IMR-90 (cell line): Measurements from ENCODE around the gene BMAL2. TPM values are rescaled to one million over a fixed set of nuclear protein-coding genes. Genes with fewer than 3 reads are reported as not detected.
A peak's percentile ranks its signal among the peaks of the same experiment; 100 is the strongest.

Source experiments
- ATAC-seq: fragments of 200-7000 bp; cut with Tn5 transposase; 2 replicates; pipeline ENCODE4 v1.9.1; 2020; ENCODE audit warnings: low read depth, mild to moderate bottlenecking, moderate library complexity
- BruUV-seq: library from RNA; stranded (reverse); fragments of 400-500 nt; replicated peaks from 2 replicates; lab custom pipeline; 2021; lab: Mats Ljungman, UMichigan
- CTCF ChIA-PET: fragments of 300-600 bp; formaldehyde crosslinking; extraction: SDS; loops from one replicate; lab custom pipeline; 2021; ENCODE audit warnings: antibody characterized with exemption; lab: Yijun Ruan, JAX
- POLR2A ChIA-PET: fragments of 300-600 bp; sonication (Branson Sonifier 250); formaldehyde crosslinking; loops from one replicate; lab custom pipeline; 2022; ENCODE audit warnings: antibody characterized with exemption; ENCODE audit not compliant: unreplicated experiment; lab: Charles Lee
- DNase-seq: peaks from one replicate; pipeline ENCODE4 v3.0.0; 2013
- H2AFZ ChIP-seq: replicated peaks from 2 replicates; pipeline ENCODE3; 2013; ENCODE audit warnings: low read length, mild to moderate bottlenecking; ENCODE audit not compliant: poor library complexity
- H2AK5ac ChIP-seq: 2 replicates; pipeline ENCODE4 v1.6.1; 2013; ENCODE audit warnings: low read depth, low read length, inconsistent platforms
- H2AK9ac ChIP-seq: replicated peaks from 2 replicates; pipeline ENCODE3; 2013; ENCODE audit warnings: mild to moderate bottlenecking, low read depth, low read length, moderate library complexity; ENCODE audit not compliant: poor library complexity
- H2BK120ac ChIP-seq: 2 replicates; pipeline ENCODE4 v1.6.1; 2013; ENCODE audit warnings: low read depth, low read length, inconsistent platforms
- H2BK15ac ChIP-seq: 3 replicates; pipeline ENCODE4 v1.6.1; 2013; ENCODE audit warnings: low read depth, low read length, inconsistent platforms
- H2BK20ac ChIP-seq: 2 replicates; pipeline ENCODE4 v1.6.1; 2013; ENCODE audit warnings: low read depth, mild to moderate bottlenecking, inconsistent platforms, low read length, moderate library complexity
- H2BK5ac ChIP-seq: 2 replicates; pipeline ENCODE4 v1.6.1; 2013; ENCODE audit warnings: mild to moderate bottlenecking, low read depth, low read length, inconsistent platforms; ENCODE audit not compliant: poor library complexity, severe bottlenecking
- H3K14ac ChIP-seq: replicated peaks from 2 replicates; pipeline ENCODE4 v1.6.1; 2013; ENCODE audit warnings: low read depth, low read length, inconsistent platforms
- H3K18ac ChIP-seq: 2 replicates; pipeline ENCODE4 v1.6.1; 2013; ENCODE audit warnings: low read depth, low read length, control low read depth
- H3K23ac ChIP-seq: 2 replicates; pipeline ENCODE4 v1.6.1; 2013; ENCODE audit warnings: low read depth, low read length, inconsistent platforms
- H3K27ac ChIP-seq: 2 replicates; pipeline ENCODE4 v1.5.1; 2013; ENCODE audit warnings: mild to moderate bottlenecking, control low read depth, low read length; ENCODE audit not compliant: insufficient read depth
- H3K27me3 ChIP-seq: 2 replicates; pipeline ENCODE4 v1.6.1; 2013; ENCODE audit warnings: low read length; ENCODE audit not compliant: control insufficient read depth, insufficient read depth
- H3K36me3 ChIP-seq: 2 replicates; pipeline ENCODE4 v1.6.1; 2013; ENCODE audit warnings: low read length, mixed read lengths; ENCODE audit not compliant: control insufficient read depth, insufficient read depth
- H3K4ac ChIP-seq: 2 replicates; pipeline ENCODE4 v1.6.1; 2013; ENCODE audit warnings: low read depth, low read length, inconsistent platforms
- H3K4me1 ChIP-seq: 2 replicates; pipeline ENCODE4 v1.6.1; 2013; ENCODE audit warnings: low read length, mixed read lengths; ENCODE audit not compliant: control insufficient read depth, insufficient read depth
- H3K4me2 ChIP-seq: 2 replicates; pipeline ENCODE4 v1.6.1; 2013; ENCODE audit warnings: low read depth, mild to moderate bottlenecking, control low read depth, low read length, moderate library complexity
- H3K4me3 ChIP-seq: 2 replicates; pipeline ENCODE4 v1.5.1; 2013; ENCODE audit warnings: low read depth, mild to moderate bottlenecking, control low read depth, low read length, moderate library complexity; ENCODE audit not compliant: insufficient read depth
- H3K56ac ChIP-seq: 2 replicates; pipeline ENCODE4 v1.6.1; 2013; ENCODE audit warnings: low read length, inconsistent platforms; ENCODE audit not compliant: insufficient read depth; ENCODE audit errors: extremely low read depth
- H3K79me1 ChIP-seq, 2 experiments: 2 replicates each; pipeline ENCODE4 v1.6.1; 2013; ENCODE audit warnings: low read length in 2 of 2, inconsistent platforms in 1 of 2, low read depth in 1 of 2
- H3K9ac ChIP-seq: 2 replicates; pipeline ENCODE4 v1.6.1; 2013; ENCODE audit warnings: low read depth, low read length, control low read depth
- H3K9me1 ChIP-seq: 2 replicates; pipeline ENCODE4 v1.6.1; 2013; ENCODE audit warnings: low read length, inconsistent platforms; ENCODE audit not compliant: insufficient read depth
- H3K9me3 ChIP-seq: 2 replicates; pipeline ENCODE4 v1.6.1; 2013; ENCODE audit warnings: low read length; ENCODE audit not compliant: control insufficient read depth, insufficient read depth
- H4K20me1 ChIP-seq: 2 replicates; pipeline ENCODE4 v1.6.1; 2013; ENCODE audit warnings: low read length, inconsistent platforms; ENCODE audit not compliant: insufficient read depth
- H4K5ac ChIP-seq: 2 replicates; pipeline ENCODE4 v1.6.1; 2013; ENCODE audit warnings: mild to moderate bottlenecking, low read depth, low read length, control low read depth
- H4K8ac ChIP-seq, 2 experiments: 2 replicates each; pipeline ENCODE4 v1.6.1; 2013; ENCODE audit warnings: low read depth in 2 of 2, low read length in 2 of 2, control low read depth in 1 of 2, inconsistent platforms in 1 of 2
- H4K91ac ChIP-seq: 2 replicates; pipeline ENCODE4 v1.6.1; 2013; ENCODE audit warnings: low read depth, low read length, inconsistent platforms; ENCODE audit not compliant: insufficient read depth
- BHLHE40 ChIP-seq: fragments of 150-350 bp; IDR thresholded peaks from 2 replicates; pipeline ENCODE4 v1.6.1; 2016; ENCODE audit warnings: mild to moderate bottlenecking, low read depth, low read length
- CEBPB ChIP-seq: IDR thresholded peaks from 2 replicates; pipeline ENCODE4 v1.6.1; 2012; ENCODE audit warnings: low read depth, low read length, improper control_type of control experiment
- FOS ChIP-seq: fragments of 150-350 bp; IDR thresholded peaks from 2 replicates; pipeline ENCODE4 v1.6.1; 2016; ENCODE audit warnings: low read depth, low read length
- MAFK ChIP-seq: IDR thresholded peaks from 2 replicates; pipeline ENCODE4 v1.6.1; 2012; ENCODE audit warnings: low read depth, low read length, improper control_type of control experiment
- NFE2L2 ChIP-seq: fragments of 150-350 bp; IDR thresholded peaks from 2 replicates; pipeline ENCODE4 v1.6.1; 2016; ENCODE audit warnings: low read depth, mild to moderate bottlenecking, low read length
- RAD21 ChIP-seq: IDR thresholded peaks from 2 replicates; pipeline ENCODE4 v1.6.1; 2012; ENCODE audit warnings: low read length, improper control_type of control experiment
- RCOR1 ChIP-seq: IDR thresholded peaks from 2 replicates; pipeline ENCODE4 v1.6.1; 2012; ENCODE audit warnings: mild to moderate bottlenecking, low read length, improper control_type of control experiment; ENCODE audit not compliant: insufficient replicate concordance
- SMC3 ChIP-seq: fragments of 150-350 bp; IDR thresholded peaks from 2 replicates; pipeline ENCODE4 v1.6.1; 2016; ENCODE audit warnings: low read depth, mild to moderate bottlenecking, antibody characterized with exemption, low read length, moderate library complexity
- WGBS, 2 experiments: methylation state at CpG; one replicate each; pipeline versions ENCODE4 v1.1.5 to v1.1.7; 2013; ENCODE audit warnings: missing lambda C conversion rate in 2 of 2; ENCODE audit not compliant: insufficient read length in 1 of 2; ENCODE audit errors: extremely low coverage in 2 of 2; 5-methylcytosine and 5-hydroxymethylcytosine counted together
- dilution Hi-C: fragments of 300-500 bp; cut with HindIII; formaldehyde crosslinking; loops from one replicate; pipeline ENCODE4 v1.14.3; 2018; ENCODE audit warnings: low sequenced_read_pairs; ENCODE audit not compliant: unreplicated experiment
- in situ Hi-C: fragments of 300-500 bp; cut with MboI; formaldehyde crosslinking; loops from 3 replicates; pipeline ENCODE4 v1.14.3; 2019; ENCODE audit warnings: low sequenced_read_pairs, inconsistent platforms, mixed read lengths
- intact Hi-C: fragments of 100-400 bp; cut with micrococcal nuclease; formaldehyde crosslinking; loops from 2 replicates; pipeline ENCODE4 v1.10.0; 2022
- polyA plus RNA-seq, 3 experiments: library from polyadenylated mRNA; depleted of rRNA; stranded (reverse); fragments of >200 nt; gene quantifications; 2 replicates each; pipeline ENCODE4 v1.2.3, GENCODE V29; 2012; ENCODE audit warnings: low replicate concordance in 1 of 3
- total RNA-seq: library from RNA; depleted of rRNA; stranded (reverse); fragments of >200 nt; gene quantifications from 2 replicates; pipeline ENCODE4 v1.2.3, GENCODE V29; 2012
- TF ChIP-seq, protein P1 (sequence below): fragments of 150-350 bp; IDR thresholded peaks from 2 replicates; pipeline ENCODE4 v1.6.1; 2017; ENCODE audit warnings: mild to moderate bottlenecking, antibody characterized with exemption, low read length, low read depth
- TF ChIP-seq, protein P2 (sequence below): conservative IDR thresholded peaks from 2 replicates; pipeline ENCODE4 v1.5.1; 2012; ENCODE audit warnings: mild to moderate bottlenecking, low read depth, low read length, improper control_type of control experiment

Gene BMAL2
- total and polyA plus RNA-seq, 2 of the 4 experiments (the other 2 are of a cell fraction), result 11.0 to 57.0 TPM

DNA sequence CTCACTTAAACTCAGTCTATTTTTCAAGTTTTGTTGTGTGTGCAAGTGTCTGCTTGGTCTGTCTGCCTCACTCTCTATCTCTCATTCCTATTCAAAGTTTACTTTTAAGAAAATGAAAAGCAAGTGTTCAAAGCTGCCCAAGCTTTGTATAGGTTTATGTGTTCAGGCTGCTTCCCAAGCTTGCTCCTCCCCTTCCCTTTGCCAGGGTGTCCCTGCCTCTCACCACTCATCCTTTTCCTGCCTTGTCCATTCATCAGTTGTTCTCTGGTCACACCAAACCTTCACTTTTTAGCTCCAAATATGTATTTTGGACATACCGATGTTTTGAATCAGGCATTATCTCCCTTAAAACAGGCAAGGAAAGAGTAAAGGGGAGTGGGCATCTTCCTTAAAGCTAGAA, 47.2 kb upstream of the BMAL2 start:
- intact Hi-C loops, result no loop called here

More for the DNA sequence above, 47.2 kb upstream of the BMAL2 start:
- Histone ChIP-seq H2BK5ac (peak overlapping the region; percentile 66), H4K91ac (no peak overlapping the region), H2AK9ac (peak overlapping the region; percentile 3), H3K18ac (no peak overlapping the region), H3K4me1 (peaks cover 2% of the 10 kb centered on the region), H2AFZ (peak overlapping the region; percentile 16), H3K9me1 (peaks cover 3% of the 10 kb centered on the region; the same call in 1 of the 2 replicates), H4K8ac (peak overlapping the region in 1 of 2 experiments; percentile 69; a peak in 1 of 4 replicates), H3K4me3 (no peak overlapping the region), H3K9ac (no peak overlapping the region), H4K20me1 (no peaks in the 10 kb centered on the region), H2AK5ac (peak overlapping the region; percentile 37), H3K4me2 (peak overlapping the region; percentile 7; the same call in 1 of the 2 replicates), H2BK20ac (peak overlapping the region; percentile 35; the same call in 1 of the 2 replicates), H4K5ac (no peak overlapping the region), H3K27me3 (no peaks in the 10 kb centered on the region), H2BK15ac (peak overlapping the region; percentile 1; the same call in 1 of the 3 replicates), H3K79me1 (peaks cover 5 to 24% of the 10 kb centered on the region in 2 experiments; a peak in 2 of 4 replicates), H3K9me3 (no peaks in the 10 kb centered on the region), H3K4ac (peak overlapping the region; percentile 42; the same call in 1 of the 2 replicates), H3K14ac (peak overlapping the region; percentile 34; the same call in 1 of the 2 replicates), H3K27ac (no peak overlapping the region), H3K56ac (no peak overlapping the region), H3K23ac (no peak overlapping the region; the same call in 1 of the 2 replicates), H2BK120ac (peak overlapping the region; percentile 21; the same call in 1 of the 2 replicates), H3K36me3 (peaks cover under 1% of the 10 kb centered on the region; the same call in 1 of the 2 replicates)
- no peak for TF ChIP-seq BHLHE40
- no peak for TF ChIP-seq NFE2L2
- TF ChIP-seq, protein P1, sequence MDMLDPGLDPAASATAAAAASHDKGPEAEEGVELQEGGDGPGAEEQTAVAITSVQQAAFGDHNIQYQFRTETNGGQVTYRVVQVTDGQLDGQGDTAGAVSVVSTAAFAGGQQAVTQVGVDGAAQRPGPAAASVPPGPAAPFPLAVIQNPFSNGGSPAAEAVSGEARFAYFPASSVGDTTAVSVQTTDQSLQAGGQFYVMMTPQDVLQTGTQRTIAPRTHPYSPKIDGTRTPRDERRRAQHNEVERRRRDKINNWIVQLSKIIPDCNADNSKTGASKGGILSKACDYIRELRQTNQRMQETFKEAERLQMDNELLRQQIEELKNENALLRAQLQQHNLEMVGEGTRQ, result no peak
- TF ChIP-seq RCOR1, result no peak
- TF ChIP-seq CEBPB, result no peak
- TF ChIP-seq, protein P2, sequence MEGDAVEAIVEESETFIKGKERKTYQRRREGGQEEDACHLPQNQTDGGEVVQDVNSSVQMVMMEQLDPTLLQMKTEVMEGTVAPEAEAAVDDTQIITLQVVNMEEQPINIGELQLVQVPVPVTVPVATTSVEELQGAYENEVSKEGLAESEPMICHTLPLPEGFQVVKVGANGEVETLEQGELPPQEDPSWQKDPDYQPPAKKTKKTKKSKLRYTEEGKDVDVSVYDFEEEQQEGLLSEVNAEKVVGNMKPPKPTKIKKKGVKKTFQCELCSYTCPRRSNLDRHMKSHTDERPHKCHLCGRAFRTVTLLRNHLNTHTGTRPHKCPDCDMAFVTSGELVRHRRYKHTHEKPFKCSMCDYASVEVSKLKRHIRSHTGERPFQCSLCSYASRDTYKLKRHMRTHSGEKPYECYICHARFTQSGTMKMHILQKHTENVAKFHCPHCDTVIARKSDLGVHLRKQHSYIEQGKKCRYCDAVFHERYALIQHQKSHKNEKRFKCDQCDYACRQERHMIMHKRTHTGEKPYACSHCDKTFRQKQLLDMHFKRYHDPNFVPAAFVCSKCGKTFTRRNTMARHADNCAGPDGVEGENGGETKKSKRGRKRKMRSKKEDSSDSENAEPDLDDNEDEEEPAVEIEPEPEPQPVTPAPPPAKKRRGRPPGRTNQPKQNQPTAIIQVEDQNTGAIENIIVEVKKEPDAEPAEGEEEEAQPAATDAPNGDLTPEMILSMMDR, result no peak
- no peak for TF ChIP-seq RAD21
- TF ChIP-seq MAFK, result no peak
- TF ChIP-seq FOS, result no peak
- TF ChIP-seq SMC3, result no peak
- ChIA-PET POLR2A (no interaction called here), CTCF (interaction anchor here (0.6 to 1.1 kb wide), 4 partner anchors 9 to 373 kb away, joined by 3 read pairs; no protein-coding TSS in a partner anchor)
- ATAC-seq, result peak; percentile 56
- DNase-seq, result peak; percentile 23
- in situ Hi-C loops (no loop called here), dilution Hi-C loops (no loop called here)
- WGBS, 2 experiments, result no CpG with 5 or more reads among the region's 1 CpG
- BruUV-seq, result no TSS peak
